GM23338 (cell line): ENCODE data around the gene RASGRP3. TPM values are rescaled to one million over a fixed set of nuclear protein-coding genes. Genes with fewer than 3 reads are reported as not detected.

Experiments used
- ATAC-seq: fragments of 200-7000 bp; cut with Tn5 transposase; 3 replicates; pipeline ENCODE4 v1.9.1; 2020
- DNase-seq: peaks from one replicate; pipeline ENCODE4 v3.0.0-alpha.2; 2015; ENCODE audit warnings: low spot score
- H2AFZ ChIP-seq: fragments of 200-600 bp; sonication (generic); 2 replicates; pipeline ENCODE4 v1.8.0; 2016; ENCODE audit warnings: antibody characterized with exemption, mild to moderate bottlenecking, moderate library complexity
- H3F3A ChIP-seq: fragments of 200-600 bp; sonication (generic); replicated peaks from 2 replicates; pipeline ENCODE4 v1.8.0; 2017; ENCODE audit warnings: antibody characterized with exemption, mixed run types, low read depth
- H3K27ac ChIP-seq: fragments of 200-600 bp; sonication (generic); 2 replicates; pipeline ENCODE4 v1.6.1; 2016; ENCODE audit warnings: low read depth
- H3K27me3 ChIP-seq: fragments of 200-600 bp; sonication (generic); 2 replicates; pipeline ENCODE4 v1.8.0; 2016; ENCODE audit warnings: mild to moderate bottlenecking, mixed run types, moderate library complexity; ENCODE audit not compliant: insufficient read depth
- H3K36me3 ChIP-seq: fragments of 200-600 bp; sonication (generic); 2 replicates; pipeline ENCODE4 v1.8.0; 2016; ENCODE audit warnings: mild to moderate bottlenecking; ENCODE audit not compliant: insufficient read depth
- H3K4me1 ChIP-seq: fragments of 200-600 bp; sonication (generic); 2 replicates; pipeline ENCODE4 v1.8.0; 2016; ENCODE audit warnings: mild to moderate bottlenecking, moderate library complexity; ENCODE audit not compliant: insufficient read depth
- H3K4me2 ChIP-seq: fragments of 200-600 bp; sonication (generic); 2 replicates; pipeline ENCODE4 v1.7.1; 2017; ENCODE audit warnings: mixed run types
- H3K4me3 ChIP-seq: fragments of 200-600 bp; sonication (generic); 2 replicates; pipeline ENCODE4 v1.6.1; 2016; ENCODE audit warnings: mixed run types
- H3K79me2 ChIP-seq: fragments of 200-600 bp; sonication (generic); replicated peaks from 2 replicates; pipeline ENCODE4 v1.8.0; 2017; ENCODE audit warnings: mild to moderate bottlenecking; ENCODE audit not compliant: insufficient read depth
- H3K9me2 ChIP-seq: fragments of 200-600 bp; sonication (generic); 2 replicates; pipeline ENCODE4 v1.8.0; 2017; ENCODE audit not compliant: insufficient read depth
- H4K20me1 ChIP-seq: fragments of 200-600 bp; sonication (generic); replicated peaks from 2 replicates; pipeline ENCODE4 v1.8.0; 2017; ENCODE audit warnings: mild to moderate bottlenecking; ENCODE audit not compliant: insufficient read depth
- H3K27ac Mint-ChIP-seq: 2 replicates; pipeline ENCODE4 v1.8.0; 2020; ENCODE audit warnings: inconsistent platforms, mild to moderate bottlenecking, moderate library complexity, mixed read lengths
- H3K27me3 Mint-ChIP-seq: 3 replicates; pipeline ENCODE4 v1.8.0; 2022; ENCODE audit warnings: low read depth, mild to moderate bottlenecking, moderate library complexity, mixed read lengths, inconsistent platforms; ENCODE audit not compliant: insufficient read depth, poor library complexity
- H3K36me3 Mint-ChIP-seq: 3 replicates; pipeline ENCODE4 v1.8.0; 2021; ENCODE audit warnings: low read depth, mild to moderate bottlenecking, inconsistent platforms, moderate library complexity, mixed read lengths
- H3K4me1 Mint-ChIP-seq: 3 replicates; pipeline ENCODE4 v1.8.0; 2020; ENCODE audit warnings: mild to moderate bottlenecking, inconsistent platforms, mixed read lengths
- H3K4me3 Mint-ChIP-seq: 3 replicates; pipeline ENCODE4 v1.8.0; 2021; ENCODE audit warnings: moderate library complexity, mild to moderate bottlenecking, inconsistent platforms, mixed read lengths
- H3K9me3 Mint-ChIP-seq: 3 replicates; pipeline ENCODE4 v1.8.0; 2020; ENCODE audit warnings: moderate library complexity, mild to moderate bottlenecking, inconsistent platforms, mixed read lengths
- CREB1 ChIP-seq: fragments of 250-450 bp; sonication (Bioruptor Pico); IDR thresholded peaks from 2 replicates; pipeline ENCODE4 v1.5.0; 2020; ENCODE audit warnings: low read depth, mild to moderate bottlenecking, moderate library complexity
- EZH2phosphoT487 ChIP-seq: fragments of 200-600 bp; sonication (generic); IDR thresholded peaks from one replicate; pipeline ENCODE4 v1.8.1; 2018; ENCODE audit warnings: antibody characterized with exemption; ENCODE audit not compliant: unreplicated experiment
- POLR2AphosphoS5 ChIP-seq: IDR thresholded peaks from 2 replicates; pipeline ENCODE4 v1.6.1; 2016; ENCODE audit warnings: antibody characterized with exemption, low read depth
- REST ChIP-seq: IDR thresholded peaks from one replicate; pipeline ENCODE4 v1.6.1; 2018; ENCODE audit warnings: antibody characterized with exemption; ENCODE audit not compliant: unreplicated experiment
- ZNF114 ChIP-seq: fragments of 250-450 bp; sonication (Bioruptor Pico); IDR thresholded peaks from 2 replicates; pipeline ENCODE4 v1.5.0; 2020; ENCODE audit warnings: mild to moderate bottlenecking, moderate library complexity
- ZNF331 ChIP-seq: fragments of 250-450 bp; sonication (Bioruptor Pico); IDR thresholded peaks from 2 replicates; pipeline ENCODE4 v1.5.0; 2020; ENCODE audit warnings: low read depth, mild to moderate bottlenecking, moderate library complexity
- ZNF462 ChIP-seq: fragments of 250-450 bp; sonication (Bioruptor Pico); IDR thresholded peaks from 2 replicates; pipeline ENCODE4 v1.5.0; 2020; ENCODE audit warnings: mild to moderate bottlenecking, moderate library complexity
- polyA plus RNA-seq: library from polyadenylated mRNA; unstranded; fragments of >200 nt; fragmentation: Nextera tagmentation; extraction: Ambion mirVana; gene quantifications from 2 replicates; pipeline ENCODE4 v1.2.1, GENCODE V29; 2016
- total RNA-seq: library from RNA; depleted of rRNA; stranded (reverse); fragments of >200 nt; shearing (Covaris generic); gene quantifications from 2 replicates; pipeline ENCODE4 v1.2.3, GENCODE V29; 2014
- TF ChIP-seq, protein P1 (sequence below): IDR thresholded peaks from 2 replicates; pipeline ENCODE4 v1.6.1; 2016; ENCODE audit warnings: antibody characterized with exemption

RASGRP3 gene
- total and polyA plus RNA-seq, 2 experiments from 2014 or later = 0.19 to 0.69 TPM

DNA sequence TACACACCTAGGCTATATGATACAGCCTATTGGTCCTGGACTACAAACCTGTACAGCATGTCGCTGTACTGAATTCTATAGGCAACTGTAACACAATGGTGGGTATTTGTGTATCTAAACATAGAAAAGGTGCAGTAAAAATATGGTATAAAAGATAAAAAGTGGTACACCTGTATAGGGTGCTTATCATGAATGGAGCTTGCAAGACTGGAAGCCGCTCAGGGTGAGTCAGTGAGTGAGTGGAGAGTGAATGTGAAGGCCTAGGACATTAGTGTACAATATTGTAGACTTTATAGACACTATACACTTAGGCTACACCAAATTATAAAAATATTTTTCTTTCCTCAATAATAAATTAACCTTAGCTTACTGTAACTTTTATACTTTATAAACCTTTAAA, 41.8 kb downstream of the RASGRP3 start (continued):
- TF ChIP-seq REST (no peak), POLR2AphosphoS5 (no peak)

DNA sequence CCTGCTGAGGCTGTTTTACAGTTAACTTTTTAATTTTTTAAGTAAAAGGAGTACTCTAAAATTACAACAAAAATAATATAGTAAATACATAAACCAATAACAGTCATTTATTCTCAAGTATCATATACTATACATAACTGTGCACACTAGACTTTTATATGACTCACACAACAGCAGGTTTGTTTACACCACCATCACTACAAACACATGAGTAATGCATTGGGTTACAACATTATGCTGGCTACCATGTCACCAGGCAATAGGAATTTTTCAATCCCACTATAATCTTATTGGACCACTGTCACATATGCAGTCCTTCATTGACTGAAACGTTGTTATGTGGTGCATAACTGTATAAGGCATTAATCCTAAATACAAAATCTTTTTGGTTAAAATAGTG, 42.5 kb downstream of the RASGRP3 start:
- no peaks in the 10 kb centered on the region for H3K36me3 ChIP-seq
- no peak overlapping the region for H3K4me2 ChIP-seq
- no peaks in the 10 kb centered on the region for H4K20me1 ChIP-seq
- H3K9me2 ChIP-seq = peaks cover 7% of the 10 kb centered on the region; the same call in 1 of the 2 replicates
- H3K4me1 ChIP-seq = 0 out of 2 replicates have a peak, but pooled peaks cover 3% of the 10 kb centered on the region
- no peak overlapping the region for H3K27ac Mint-ChIP-seq
- no peak overlapping the region for H3K4me3 ChIP-seq
- ATAC-seq = no peak
- no peaks in the 10 kb centered on the region for H3K27me3 ChIP-seq
- no peak overlapping the region for H3K27ac ChIP-seq
- no peaks in the 10 kb centered on the region for H3F3A ChIP-seq
- DNase-seq = no peak
- H3K36me3 Mint-ChIP-seq = no peaks in the 10 kb centered on the region
- H3K79me2 ChIP-seq = no peaks in the 10 kb centered on the region
- H2AFZ ChIP-seq = no peak overlapping the region
- peaks cover 3% of the 10 kb centered on the region for H3K27me3 Mint-ChIP-seq
- TF ChIP-seq EZH2phosphoT487 (no peak), ZNF114 (CRISPR knock-in tag) (no peak), ZNF331 (CRISPR knock-in tag) (no peak), ZNF462 (CRISPR knock-in tag) (no peak), CREB1 (CRISPR knock-in tag) (no peak), POLR2AphosphoS5 (no peak)
- TF ChIP-seq, protein P1, sequence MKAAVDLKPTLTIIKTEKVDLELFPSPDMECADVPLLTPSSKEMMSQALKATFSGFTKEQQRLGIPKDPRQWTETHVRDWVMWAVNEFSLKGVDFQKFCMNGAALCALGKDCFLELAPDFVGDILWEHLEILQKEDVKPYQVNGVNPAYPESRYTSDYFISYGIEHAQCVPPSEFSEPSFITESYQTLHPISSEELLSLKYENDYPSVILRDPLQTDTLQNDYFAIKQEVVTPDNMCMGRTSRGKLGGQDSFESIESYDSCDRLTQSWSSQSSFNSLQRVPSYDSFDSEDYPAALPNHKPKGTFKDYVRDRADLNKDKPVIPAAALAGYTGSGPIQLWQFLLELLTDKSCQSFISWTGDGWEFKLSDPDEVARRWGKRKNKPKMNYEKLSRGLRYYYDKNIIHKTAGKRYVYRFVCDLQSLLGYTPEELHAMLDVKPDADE = no peak
- H3K4me3 Mint-ChIP-seq = no peak overlapping the region
- peaks cover 4% of the 10 kb centered on the region; the same call in 2 of the 3 replicates for H3K4me1 Mint-ChIP-seq
- no peaks in the 10 kb centered on the region for H3K9me3 Mint-ChIP-seq
